ENCODE data around the gene FAM174B. TPM values are rescaled to one million over a fixed set of nuclear protein-coding genes. Genes with fewer than 3 reads are reported as not detected.

Gene FAM174B
- total and polyA plus RNA-seq, 9 donors: 2.5 to 31.5 (median 15.4) TPM

GRCh38 chr15:92579931-92580470, 75.6 kb downstream of the FAM174B start:
- 89 to 90% (median 90%) methylated on average over 15 of the region's 15 CpGs for WGBS, 3 donors
- no peak overlapping the region for H3K27ac ChIP-seq
- TF ChIP-seq EP300 (IDR thresholded peaks at IDR 0.05): no peak
- TF ChIP-seq POLR2A (IDR thresholded peaks at IDR 0.05): no peak
- TF ChIP-seq CTCF (IDR thresholded peaks at IDR 0.05): no peak
- no peaks in the 10 kb centered on the region for H3K4me1 ChIP-seq (ENCODE audit: insufficient read depth)
- no peak for DNase-seq
- no peak overlapping the region for H3K4me3 ChIP-seq
- H3K27me3 ChIP-seq: no peaks in the 10 kb centered on the region
- H3K9me3 ChIP-seq: no peaks in the 10 kb centered on the region
- intact Hi-C loops (cut with DNase I): no loop called here
- no peaks in the 10 kb centered on the region for H3K36me3 ChIP-seq

GRCh38 chr15:92579486-92579885, 76.1 kb downstream of the FAM174B start:
- Histone ChIP-seq H3K4me1 (ENCODE audit: insufficient read depth) (no peaks in the 10 kb centered on the region), H3K9me3 (no peaks in the 10 kb centered on the region), H3K27ac (no peak overlapping the region), H3K27me3 (no peaks in the 10 kb centered on the region), H3K4me3 (no peak overlapping the region), H3K36me3 (no peaks in the 10 kb centered on the region)
- 77 to 80% (median 78%) methylated on average over 9 of the region's 9 CpGs for WGBS, 3 donors
- TF ChIP-seq POLR2A (IDR thresholded peaks at IDR 0.05): no peak
- no peak for TF ChIP-seq EP300 (IDR thresholded peaks at IDR 0.05)
- TF ChIP-seq CTCF (IDR thresholded peaks at IDR 0.05): no peak
- DNase-seq: no peak
- intact Hi-C loops (cut with DNase I): no loop called here

- no peak for TF ChIP-seq CTCF (IDR thresholded peaks at IDR 0.05)
- no peak for TF ChIP-seq POLR2A (IDR thresholded peaks at IDR 0.05)
- TF ChIP-seq EP300 (IDR thresholded peaks at IDR 0.05): no peak
- H3K27ac ChIP-seq: no peak overlapping the region
- no peaks in the 10 kb centered on the region for H3K27me3 ChIP-seq
- no peaks in the 10 kb centered on the region for H3K4me1 ChIP-seq (ENCODE audit: insufficient read depth)
- 89 to 91% (median 90%) methylated on average over 12 of the region's 12 CpGs for WGBS, 3 donors
- intact Hi-C loops (cut with DNase I): no loop called here
- no peak overlapping the region for H3K4me3 ChIP-seq
- H3K9me3 ChIP-seq: no peaks in the 10 kb centered on the region
- H3K36me3 ChIP-seq: no peaks in the 10 kb centered on the region
- DNase-seq: no peak
These were observed 77.3 kb downstream of the FAM174B start for GRCh38 chr15:92578096-92578835.

GRCh38 chr15:92576597-92577200, 78.9 kb downstream of the FAM174B start:
- Histone ChIP-seq H3K9me3 (no peaks in the 10 kb centered on the region), H3K27ac (no peak overlapping the region), H3K36me3 (no peaks in the 10 kb centered on the region), H3K27me3 (no peaks in the 10 kb centered on the region), H3K4me1 (ENCODE audit: insufficient read depth) (no peaks in the 10 kb centered on the region), H3K4me3 (no peak overlapping the region)
- WGBS, 3 donors: 92 to 93% (median 93%) methylated on average over 9 of the region's 9 CpGs
- intact Hi-C loops (cut with DNase I): no loop called here
- TF ChIP-seq EP300 (IDR thresholded peaks at IDR 0.05) (no peak), CTCF (IDR thresholded peaks at IDR 0.05) (no peak), POLR2A (IDR thresholded peaks at IDR 0.05) (no peak)
- DNase-seq: no peak

All from ovary (tissue), 9 donors.